ENCODE results near the gene TRAPPC2L. TPM values are rescaled to one million over a fixed set of nuclear protein-coding genes. Genes with fewer than 3 reads are reported as not detected.

The TRAPPC2L gene
- total and polyA plus RNA-seq, 10 of the 15 experiments (the other 5 are each of a cell fraction or from before 2014, with no cell fraction given), result 56.3 to 363 (median 118) TPM

DNA sequence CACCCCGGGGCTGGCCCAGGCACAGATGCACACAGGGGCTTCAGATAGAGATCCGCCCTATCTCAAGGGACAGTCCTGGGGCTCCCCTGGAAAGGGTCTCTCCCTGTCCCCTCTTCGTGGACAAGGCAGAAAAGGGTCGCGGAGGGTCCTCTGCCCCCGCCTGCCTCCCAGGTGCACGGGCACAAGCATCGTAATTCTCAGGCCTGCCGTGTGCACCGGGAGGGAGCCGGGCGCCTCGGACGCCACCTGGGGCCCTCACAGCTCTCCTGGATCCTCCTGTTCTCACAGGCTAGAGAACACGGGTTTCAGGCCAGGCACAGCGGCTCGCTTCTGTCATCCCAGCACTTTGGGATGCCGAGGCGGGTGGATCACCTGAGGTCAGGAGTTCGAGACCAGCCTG is 21.4 kb downstream of the TRAPPC2L start:
- no peak for FAIRE-seq
- CTCF ChIA-PET, result no interaction called here
- TF ChIP-seq FOXM1 (IDR thresholded peaks at IDR 0.05; ENCODE audit: low read depth, low read length), result no peak
- TF ChIP-seq PML (IDR thresholded peaks at IDR 0.05; ENCODE audit: low read length), result no peak
- no peak for TF ChIP-seq EZH2 (IDR thresholded peaks at IDR 0.05; ENCODE audit: borderline replicate concordance, control insufficient read depth, low read depth, low read length)
- no peak for TF ChIP-seq SMARCA5 (IDR thresholded peaks at IDR 0.05)
- TF ChIP-seq, protein P1, sequence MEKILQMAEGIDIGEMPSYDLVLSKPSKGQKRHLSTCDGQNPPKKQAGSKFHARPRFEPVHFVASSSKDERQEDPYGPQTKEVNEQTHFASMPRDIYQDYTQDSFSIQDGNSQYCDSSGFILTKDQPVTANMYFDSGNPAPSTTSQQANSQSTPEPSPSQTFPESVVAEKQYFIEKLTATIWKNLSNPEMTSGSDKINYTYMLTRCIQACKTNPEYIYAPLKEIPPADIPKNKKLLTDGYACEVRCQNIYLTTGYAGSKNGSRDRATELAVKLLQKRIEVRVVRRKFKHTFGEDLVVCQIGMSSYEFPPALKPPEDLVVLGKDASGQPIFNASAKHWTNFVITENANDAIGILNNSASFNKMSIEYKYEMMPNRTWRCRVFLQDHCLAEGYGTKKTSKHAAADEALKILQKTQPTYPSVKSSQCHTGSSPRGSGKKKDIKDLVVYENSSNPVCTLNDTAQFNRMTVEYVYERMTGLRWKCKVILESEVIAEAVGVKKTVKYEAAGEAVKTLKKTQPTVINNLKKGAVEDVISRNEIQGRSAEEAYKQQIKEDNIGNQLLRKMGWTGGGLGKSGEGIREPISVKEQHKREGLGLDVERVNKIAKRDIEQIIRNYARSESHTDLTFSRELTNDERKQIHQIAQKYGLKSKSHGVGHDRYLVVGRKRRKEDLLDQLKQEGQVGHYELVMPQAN (conservative IDR thresholded peaks at IDR 0.05), result no peak
- TF ChIP-seq, protein P2, sequence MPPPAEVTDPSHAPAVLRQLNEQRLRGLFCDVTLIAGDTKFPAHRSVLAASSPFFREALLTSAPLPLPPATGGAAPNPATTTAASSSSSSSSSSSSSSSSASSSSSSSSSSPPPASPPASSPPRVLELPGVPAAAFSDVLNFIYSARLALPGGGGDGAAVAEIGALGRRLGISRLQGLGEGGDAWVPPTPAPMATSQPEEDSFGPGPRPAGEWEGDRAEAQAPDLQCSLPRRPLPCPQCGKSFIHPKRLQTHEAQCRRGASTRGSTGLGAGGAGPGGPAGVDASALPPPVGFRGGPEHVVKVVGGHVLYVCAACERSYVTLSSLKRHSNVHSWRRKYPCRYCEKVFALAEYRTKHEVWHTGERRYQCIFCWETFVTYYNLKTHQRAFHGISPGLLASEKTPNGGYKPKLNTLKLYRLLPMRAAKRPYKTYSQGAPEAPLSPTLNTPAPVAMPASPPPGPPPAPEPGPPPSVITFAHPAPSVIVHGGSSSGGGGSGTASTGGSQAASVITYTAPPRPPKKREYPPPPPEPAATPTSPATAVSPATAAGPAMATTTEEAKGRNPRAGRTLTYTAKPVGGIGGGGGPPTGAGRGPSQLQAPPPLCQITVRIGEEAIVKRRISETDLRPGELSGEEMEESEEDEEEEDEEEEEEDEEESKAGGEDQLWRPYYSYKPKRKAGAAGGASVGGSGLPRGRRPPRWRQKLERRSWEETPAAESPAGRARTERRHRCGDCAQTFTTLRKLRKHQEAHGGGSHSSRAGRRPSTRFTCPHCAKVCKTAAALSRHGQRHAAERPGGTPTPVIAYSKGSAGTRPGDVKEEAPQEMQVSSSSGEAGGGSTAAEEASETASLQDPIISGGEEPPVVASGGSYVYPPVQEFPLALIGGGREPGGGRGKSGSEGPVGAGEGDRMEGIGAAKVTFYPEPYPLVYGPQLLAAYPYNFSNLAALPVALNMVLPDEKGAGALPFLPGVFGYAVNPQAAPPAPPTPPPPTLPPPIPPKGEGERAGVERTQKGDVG (CRISPR knock-in tag; IDR thresholded peaks at IDR 0.05), result no peak
- TF ChIP-seq, protein P3, sequence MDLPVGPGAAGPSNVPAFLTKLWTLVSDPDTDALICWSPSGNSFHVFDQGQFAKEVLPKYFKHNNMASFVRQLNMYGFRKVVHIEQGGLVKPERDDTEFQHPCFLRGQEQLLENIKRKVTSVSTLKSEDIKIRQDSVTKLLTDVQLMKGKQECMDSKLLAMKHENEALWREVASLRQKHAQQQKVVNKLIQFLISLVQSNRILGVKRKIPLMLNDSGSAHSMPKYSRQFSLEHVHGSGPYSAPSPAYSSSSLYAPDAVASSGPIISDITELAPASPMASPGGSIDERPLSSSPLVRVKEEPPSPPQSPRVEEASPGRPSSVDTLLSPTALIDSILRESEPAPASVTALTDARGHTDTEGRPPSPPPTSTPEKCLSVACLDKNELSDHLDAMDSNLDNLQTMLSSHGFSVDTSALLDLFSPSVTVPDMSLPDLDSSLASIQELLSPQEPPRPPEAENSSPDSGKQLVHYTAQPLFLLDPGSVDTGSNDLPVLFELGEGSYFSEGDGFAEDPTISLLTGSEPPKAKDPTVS (IDR thresholded peaks at IDR 0.05; ENCODE audit: low read depth, low read length), result no peak
- TF ChIP-seq TCF3 (IDR thresholded peaks at IDR 0.05; ENCODE audit: borderline replicate concordance, insufficient read depth, low read depth, low read length), result no peak

More for the DNA sequence above, 21.4 kb downstream of the TRAPPC2L start:
- H3K27ac ChIP-seq (ENCODE audit: control insufficient read depth, insufficient read depth), result no peak overlapping the region
- ChIA-PET SMC1A (ENCODE audit: uncharacterized antibody, unreplicated experiment) (interaction anchor here (1.3 kb wide), 1 partner anchor 225 kb away, joined by 3 read pairs; no protein-coding TSS in a partner anchor), POLR2A (no interaction called here), RAD21 (ENCODE audit: unreplicated experiment) (no interaction called here)
- H3K79me2 ChIP-seq (ENCODE audit: control insufficient read depth, insufficient read depth, low read length), result no peaks in the 10 kb centered on the region
- no peak overlapping the region for H3K4me3 ChIP-seq
- H2AFZ ChIP-seq (ENCODE audit: control insufficient read depth, low read depth, low read length), result no peak overlapping the region
- no peaks in the 10 kb centered on the region for H3K4me1 ChIP-seq (ENCODE audit: control insufficient read depth, insufficient read depth, low read length)
- ATAC-seq (no peak), DNase-seq (ENCODE audit: low read depth, low spot score) (no peak)
- in situ Hi-C loops (cut with MboI), result no loop called here
- H4K20me1 ChIP-seq (ENCODE audit: control insufficient read depth, insufficient read depth), result no peaks in the 10 kb centered on the region
- no TSS peak for BruUV-seq (replicated peaks)
- peaks cover 2 to 4% of the 10 kb centered on the region in 2 experiments; a peak in 3 of 4 replicates for H3K36me3 ChIP-seq (ENCODE audit: control insufficient read depth in 2 of 2, insufficient read depth in 2 of 2, low read length in 1 of 2)
- 94% methylated on average over 20 of the region's 20 CpGs for WGBS (ENCODE audit: insufficient coverage, insufficient replicate concordance, low lambda C conversion rate, missing lambda C conversion rate)
- no peaks in the 10 kb centered on the region for H3K27me3 ChIP-seq (replicated peaks in 1 of 2; ENCODE audit: control insufficient read depth in 2 of 2, insufficient read depth in 2 of 2, low read length in 1 of 2)
- no peak overlapping the region for H3K4me2 ChIP-seq (ENCODE audit: control insufficient read depth, insufficient read depth)
- H3K9me3 ChIP-seq (replicated peaks; ENCODE audit: control insufficient read depth, insufficient read depth, low read length), result no peaks in the 10 kb centered on the region
- H3K9ac ChIP-seq (ENCODE audit: control insufficient read depth, insufficient read depth, low read length), result no peak overlapping the region
- intact Hi-C loops (cut with micrococcal nuclease; ENCODE audit: unreplicated experiment), result no loop called here

Measured in GM12878 (cell line).